ENCODE measurements around the gene WDR87. TPM values are rescaled to one million over a fixed set of nuclear protein-coding genes. Genes with fewer than 3 reads are reported as not detected.

Gene WDR87
- total and polyA plus RNA-seq, 2 of the 8 experiments (the other 6 are each of a cell fraction or from before 2014, with no cell fraction given): not detected

GRCh38 chr19:37931881-37932655 is 25.7 kb upstream of the WDR87 start (continued):
- TF ChIP-seq TEAD4 (IDR thresholded peaks at IDR 0.05; ENCODE audit: low read depth, low read length) (peak; percentile 98), E2F6 (IDR thresholded peaks at IDR 0.05) (peak; percentile 92), POLR2A (IDR thresholded peaks at IDR 0.05; ENCODE audit: control extremely low read depth in 1 of 2, low read depth in 2 of 2, low read length in 2 of 2) (0 out of 3 replicates have a peak, but pooled peaks of 1 of the 2 experiments have one; percentile 51), RXRA (IDR thresholded peaks at IDR 0.05; ENCODE audit: insufficient read depth, low read depth, low read length) (0 out of 2 replicates have a peak, but pooled peaks have one; percentile 26), EP300 (IDR thresholded peaks at IDR 0.05; ENCODE audit: borderline replicate concordance in 1 of 2, low read depth in 2 of 2, low read length in 2 of 2) (peak in 1 of 2 experiments; percentile 32; a peak in 1 of 3 replicates), ASH2L (IDR thresholded peaks at IDR 0.05; ENCODE audit: low read length) (peak; percentile 80), BACH1 (IDR thresholded peaks at IDR 0.05; ENCODE audit: low read length) (no peak), RAD21 (IDR thresholded peaks at IDR 0.05 in 1 of 2, conservative IDR thresholded peaks at IDR 0.05 in 1 of 2; ENCODE audit: low read depth in 2 of 2, low read length in 2 of 2) (peak in 1 of 2 experiments; percentile 16; a peak in 1 of 4 replicates), TAF1 (IDR thresholded peaks at IDR 0.05; ENCODE audit: low read depth, low read length) (peak; percentile 58), POLR2AphosphoS5 (IDR thresholded peaks at IDR 0.05; ENCODE audit: low read depth, low read length) (peak; percentile 23; the same call in 1 of the 2 replicates), RFX5 (IDR thresholded peaks at IDR 0.05; ENCODE audit: borderline replicate concordance, low read depth, low read length) (no peak), SAP30 (IDR thresholded peaks at IDR 0.05; ENCODE audit: insufficient read depth, insufficient replicate concordance, low read length) (peak; percentile 43), HDAC2 (IDR thresholded peaks at IDR 0.05; ENCODE audit: borderline replicate concordance in 1 of 2, low read depth in 2 of 2, low read length in 2 of 2) (peak; percentile 25 to 75; a peak in 2 of 4 replicates), KDM5A (IDR thresholded peaks at IDR 0.05; ENCODE audit: low read length) (no peak)

Data from H1 (cell line).